HG03460 (cell line): ENCODE measurements around the gene PSORS1C1.

Experiments used
- ATAC-seq: cut with Tn5 transposase; IDR thresholded peaks from one replicate; pipeline ENCODE4 v1.9.1; 2021; ENCODE audit not compliant: unreplicated experiment

PSORS1C1 gene

GRCh38 chr6:31125586-31126363, 11.2 kb downstream of the PSORS1C1 start:
- no peak for ATAC-seq

- ATAC-seq: no peak
Observed at GRCh38 chr6:31126396-31127175, 12.0 kb downstream of the PSORS1C1 start.

GRCh38 chr6:31128093-31128676, 13.6 kb downstream of the PSORS1C1 start:
- ATAC-seq: no peak

- no peak for ATAC-seq
Observed at GRCh38 chr6:31129130-31129529, 14.5 kb downstream of the PSORS1C1 start.

GRCh38 chr6:31130751-31131150, 16.2 kb downstream of the PSORS1C1 start:
- no peak for ATAC-seq

GRCh38 chr6:31131595-31131994, 17.0 kb downstream of the PSORS1C1 start:
- ATAC-seq: no peak

GRCh38 chr6:31132806-31133205, 18.2 kb downstream of the PSORS1C1 start:
- ATAC-seq: no peak

- ATAC-seq: no peak
Observed at GRCh38 chr6:31135710-31136109, 21.1 kb downstream of the PSORS1C1 start.

- ATAC-seq: no peak
Observed at GRCh38 chr6:31138982-31139381, 24.4 kb downstream of the PSORS1C1 start, which contains the start of gene PSORS1C2. Gene PSORS1C2, minus strand, starts transcription at chr6:31139066. Its CDS starts 40 bp downstream, at chr6:31139026.

- ATAC-seq: no peak
Observed at GRCh38 chr6:31139599-31139998, 25.0 kb downstream of the PSORS1C1 start.

GRCh38 chr6:31140643-31141042, 26.0 kb downstream of the PSORS1C1 start:
- ATAC-seq: no peak

- no peak for ATAC-seq
Observed at GRCh38 chr6:31142361-31142761, 27.8 kb downstream of the PSORS1C1 start.

GRCh38 chr6:31143148-31143547, 28.5 kb downstream of the PSORS1C1 start:
- ATAC-seq: no peak

- ATAC-seq: no peak
Observed at GRCh38 chr6:31144296-31144969, 29.8 kb downstream of the PSORS1C1 start.

- no peak for ATAC-seq
Observed at GRCh38 chr6:31144970-31145340, 30.4 kb downstream of the PSORS1C1 start.

- ATAC-seq: no peak
Observed at GRCh38 chr6:31145386-31145785, 30.8 kb downstream of the PSORS1C1 start.

- no peak for ATAC-seq
Observed at GRCh38 chr6:31149827-31150447, 35.3 kb downstream of the PSORS1C1 start.

GRCh38 chr6:31152781-31153180, 38.2 kb downstream of the PSORS1C1 start:
- ATAC-seq: no peak

- no peak for ATAC-seq
Observed at GRCh38 chr6:31154436-31154835, 39.8 kb downstream of the PSORS1C1 start.

GRCh38 chr6:31156641-31157040, 42.0 kb downstream of the PSORS1C1 start:
- no peak for ATAC-seq
